Upper lobe of left lung (tissue), 6 donors: Measurements from ENCODE around the gene CNDP1. TPM values are rescaled to one million over a fixed set of nuclear protein-coding genes. Genes with fewer than 3 reads are reported as not detected.

Source experiments
- ATAC-seq, 2 donors: fragments of 200-7000 bp; cut with Tn5 transposase; one replicate each; pipeline ENCODE4 v1.9.1; 2022; ENCODE audit warnings: mild to moderate bottlenecking in 2 of 2, moderate library complexity in 2 of 2; ENCODE audit not compliant: low FRiP score in 2 of 2
- DNase-seq, 2 donors: peaks; one replicate each; pipeline ENCODE4 v3.0.0-alpha.2; 2019 to 2020
- H3K27ac ChIP-seq, 4 donors: fragments of 200-600 bp; sonication (generic); one replicate each; pipeline ENCODE4 v1.5.1; 2016 to 2019
- H3K27me3 ChIP-seq, 4 donors: fragments of 200-600 bp; sonication (generic); one replicate each; pipeline ENCODE4 v1.5.1; 2017 to 2019
- H3K36me3 ChIP-seq, 4 donors: fragments of 200-600 bp; sonication (generic); one replicate each; pipeline ENCODE4 v1.5.1; 2016 to 2019
- H3K4me1 ChIP-seq, 4 donors: fragments of 200-600 bp; sonication (generic); one replicate each; pipeline ENCODE4 v1.5.1; 2018 to 2019
- H3K4me3 ChIP-seq, 4 donors: fragments of 200-600 bp; sonication (generic); one replicate each; pipeline ENCODE4 v1.5.1; 2017 to 2019; ENCODE audit warnings: mild to moderate bottlenecking in 2 of 4, moderate library complexity in 1 of 4
- H3K9me3 ChIP-seq, 4 donors: fragments of 200-600 bp; sonication (generic); one replicate each; pipeline ENCODE4 v1.5.1; 2018 to 2019
- EP300 ChIP-seq, 4 donors: sonication (generic); formaldehyde crosslinking; IDR thresholded peaks; one replicate each; pipeline ENCODE4 v1.5.1; 2017; ENCODE audit warnings: antibody characterized with exemption in 4 of 4, control low read depth in 2 of 4
- POLR2A ChIP-seq, 4 donors: fragments of 450-650 bp; IDR thresholded peaks; one replicate each; pipeline ENCODE4 v1.5.1; 2016 to 2017; ENCODE audit warnings: antibody characterized with exemption in 4 of 4, mild to moderate bottlenecking in 2 of 4
- POLR2AphosphoS5 ChIP-seq, 2 donors: sonication (generic); formaldehyde crosslinking; IDR thresholded peaks; one replicate each; pipeline ENCODE4 v1.5.1; 2017; ENCODE audit warnings: antibody characterized with exemption in 2 of 2
- WGBS, 2 donors: methylation state at CpG; one replicate each; pipeline ENCODE4 v1.1.5; 2017 to 2018; 5-methylcytosine and 5-hydroxymethylcytosine counted together
- total RNA-seq, 6 donors: library from RNA; depleted of rRNA in 4 of 6; stranded (reverse); fragments of >200 nt in 4 of 6; gene quantifications; one replicate each; pipeline versions ENCODE4 v1.1.0 to v1.2.1, GENCODE V29; 2016 to 2021
- TF ChIP-seq, protein P1 (sequence below), 6 experiments: fragments of 450-650 bp in 4 of 6; fragments of 200-600 bp in 2 of 6; sonication (generic) in 2 of 6; IDR thresholded peaks; one replicate each; pipeline ENCODE4 v1.5.1; 2016 to 2019; ENCODE audit warnings: antibody characterized with exemption in 6 of 6
- donor health status: DM: no; HTN: no; CAD: no; lungs with moderate emphysema.
- donor health status: DM: no; HTN: yes; CAD: no; lungs with severe emphysema.

The CNDP1 gene
- total RNA-seq, 6 donors from 2014 or later = not detected

DNA sequence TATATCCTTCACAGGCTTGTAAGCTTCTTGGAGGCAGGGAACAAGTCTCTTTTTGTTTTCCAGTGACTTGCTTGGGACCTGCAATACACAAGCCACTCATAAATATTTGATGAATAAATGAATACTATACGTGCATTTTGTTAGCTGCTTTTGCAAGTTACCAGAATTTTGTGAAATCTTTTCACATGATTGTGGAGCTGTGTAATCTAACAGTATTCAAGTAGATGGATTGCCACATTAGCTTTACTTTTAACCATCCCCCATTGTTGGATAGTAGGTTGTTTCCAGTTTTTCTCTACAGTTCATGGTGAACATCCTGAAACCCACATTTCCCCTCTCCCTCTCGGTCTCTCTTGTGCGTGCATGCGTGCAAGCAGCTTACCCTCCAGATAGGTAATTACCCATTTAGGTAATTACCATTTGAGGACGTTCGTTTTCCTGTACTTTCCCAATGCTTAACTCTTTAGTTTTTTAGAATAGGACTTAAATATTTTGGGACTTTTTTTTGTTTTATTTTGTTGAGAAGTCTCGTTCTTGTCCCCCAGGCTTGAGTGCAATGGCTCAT, 75.8 kb downstream of the CNDP1 start:
- Histone ChIP-seq H3K27me3 (no peaks in the 10 kb centered on the region), H3K4me3 (no peak overlapping the region), H3K4me1 (peaks cover 0 to 7% (median 0%) of the 10 kb centered on the region in 4 donors), H3K9me3 (no peaks in the 10 kb centered on the region), H3K27ac (no peak overlapping the region), H3K36me3 (no peaks in the 10 kb centered on the region)
- DNase-seq = no peak
- 73 to 80% methylated on average over 7 of the region's 7 CpGs for WGBS, 2 donors
- ATAC-seq = no peak
- TF ChIP-seq POLR2A (IDR thresholded peaks at IDR 0.05) (no peak), EP300 (IDR thresholded peaks at IDR 0.05) (no peak), POLR2AphosphoS5 (IDR thresholded peaks at IDR 0.05) (no peak)
- TF ChIP-seq, protein P1, sequence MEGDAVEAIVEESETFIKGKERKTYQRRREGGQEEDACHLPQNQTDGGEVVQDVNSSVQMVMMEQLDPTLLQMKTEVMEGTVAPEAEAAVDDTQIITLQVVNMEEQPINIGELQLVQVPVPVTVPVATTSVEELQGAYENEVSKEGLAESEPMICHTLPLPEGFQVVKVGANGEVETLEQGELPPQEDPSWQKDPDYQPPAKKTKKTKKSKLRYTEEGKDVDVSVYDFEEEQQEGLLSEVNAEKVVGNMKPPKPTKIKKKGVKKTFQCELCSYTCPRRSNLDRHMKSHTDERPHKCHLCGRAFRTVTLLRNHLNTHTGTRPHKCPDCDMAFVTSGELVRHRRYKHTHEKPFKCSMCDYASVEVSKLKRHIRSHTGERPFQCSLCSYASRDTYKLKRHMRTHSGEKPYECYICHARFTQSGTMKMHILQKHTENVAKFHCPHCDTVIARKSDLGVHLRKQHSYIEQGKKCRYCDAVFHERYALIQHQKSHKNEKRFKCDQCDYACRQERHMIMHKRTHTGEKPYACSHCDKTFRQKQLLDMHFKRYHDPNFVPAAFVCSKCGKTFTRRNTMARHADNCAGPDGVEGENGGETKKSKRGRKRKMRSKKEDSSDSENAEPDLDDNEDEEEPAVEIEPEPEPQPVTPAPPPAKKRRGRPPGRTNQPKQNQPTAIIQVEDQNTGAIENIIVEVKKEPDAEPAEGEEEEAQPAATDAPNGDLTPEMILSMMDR (IDR thresholded peaks at IDR 0.05) = no peak

DNA sequence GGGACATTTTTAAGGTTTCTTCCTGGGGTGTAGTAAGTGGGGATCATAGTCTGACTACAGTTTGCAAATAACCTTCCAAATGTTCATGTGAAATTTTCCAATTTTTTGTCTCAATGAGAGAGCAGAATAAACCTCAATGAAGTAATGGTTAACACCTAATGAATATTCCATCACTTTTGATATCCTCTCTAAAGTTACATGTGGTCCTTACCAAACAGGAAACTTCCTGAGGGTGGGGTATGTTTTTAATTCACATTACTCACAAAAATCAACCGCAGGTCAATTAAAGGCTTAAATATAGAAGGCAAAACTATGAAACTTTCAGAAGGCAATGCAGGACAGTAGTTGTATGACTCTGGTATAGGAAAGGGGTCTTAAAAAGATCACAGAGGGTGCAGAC, 76.6 kb downstream of the CNDP1 start:
- ATAC-seq = no peak
- WGBS, 2 donors = 63 to 74% methylated on average over 1 of the region's 1 CpG
- TF ChIP-seq EP300 (IDR thresholded peaks at IDR 0.05) (no peak), POLR2AphosphoS5 (IDR thresholded peaks at IDR 0.05) (no peak), POLR2A (IDR thresholded peaks at IDR 0.05) (no peak)
- TF ChIP-seq, protein P1 (IDR thresholded peaks at IDR 0.05) = no peak
- no peak for DNase-seq
- Histone ChIP-seq H3K36me3 (no peaks in the 10 kb centered on the region), H3K9me3 (no peaks in the 10 kb centered on the region), H3K27ac (no peak overlapping the region), H3K4me3 (no peak overlapping the region), H3K4me1 (peaks cover 0 to 7% (median 0%) of the 10 kb centered on the region in 4 donors), H3K27me3 (no peaks in the 10 kb centered on the region)

DNA sequence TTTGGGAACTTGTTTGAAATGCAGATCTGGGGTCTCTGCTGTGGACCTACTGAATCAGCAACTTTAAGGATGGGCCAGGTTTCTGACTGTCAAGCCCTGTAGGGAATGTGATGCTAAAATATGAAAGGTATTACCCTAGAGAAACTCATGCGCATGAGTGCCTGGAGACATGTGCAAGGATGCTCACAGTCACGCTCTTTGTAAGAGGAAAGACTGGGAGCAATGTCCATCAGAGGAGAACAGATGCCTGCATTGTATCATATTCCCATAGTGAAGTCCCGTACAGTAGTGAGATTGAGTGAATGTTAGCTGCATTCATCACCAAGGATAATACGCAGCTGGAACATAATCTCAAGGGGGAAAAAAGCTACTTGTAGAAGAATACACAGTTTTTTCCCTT, 77.5 kb downstream of the CNDP1 start:
- 96 to 97% methylated on average over 4 of the region's 4 CpGs for WGBS, 2 donors
- H3K4me3 ChIP-seq = no peak overlapping the region
- H3K27me3 ChIP-seq = no peaks in the 10 kb centered on the region
- ATAC-seq (no peak), DNase-seq (no peak)
- no peaks in the 10 kb centered on the region for H3K36me3 ChIP-seq
- no peaks in the 10 kb centered on the region for H3K9me3 ChIP-seq
- no peak overlapping the region for H3K27ac ChIP-seq
- TF ChIP-seq POLR2AphosphoS5 (IDR thresholded peaks at IDR 0.05) = no peak
- H3K4me1 ChIP-seq = peaks cover 0 to 7% (median 0%) of the 10 kb centered on the region in 4 donors

DNA sequence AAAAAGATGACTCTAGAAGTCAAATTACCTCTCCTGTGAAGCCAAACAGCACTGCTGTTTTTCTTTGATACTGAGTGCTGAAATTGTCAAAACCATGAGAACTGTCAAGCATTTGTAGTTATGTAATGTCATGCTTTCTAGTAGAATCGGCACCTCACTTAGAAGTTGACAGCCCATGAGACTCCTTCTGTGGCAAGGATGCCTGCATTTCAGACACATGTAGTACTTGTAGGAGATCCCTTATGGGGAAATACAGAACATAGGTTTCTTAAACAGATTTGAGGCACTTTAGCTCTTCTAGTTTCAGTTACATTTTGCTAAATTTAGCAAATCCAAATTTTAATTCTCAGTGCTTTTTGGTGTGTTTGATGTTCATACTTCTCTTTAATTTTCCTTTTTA, 79.1 kb downstream of the CNDP1 start:
- H3K4me3 ChIP-seq = no peak overlapping the region
- DNase-seq = no peak
- 46 to 50% methylated on average over 1 of the region's 1 CpG for WGBS, 2 donors
- H3K27me3 ChIP-seq = no peaks in the 10 kb centered on the region
- H3K9me3 ChIP-seq = no peaks in the 10 kb centered on the region
- no peak for ATAC-seq
- no peak for TF ChIP-seq POLR2A (IDR thresholded peaks at IDR 0.05)
- H3K36me3 ChIP-seq = no peaks in the 10 kb centered on the region
- no peak overlapping the region for H3K27ac ChIP-seq
- H3K4me1 ChIP-seq = peaks cover 0 to 7% (median 0%) of the 10 kb centered on the region in 4 donors

DNA sequence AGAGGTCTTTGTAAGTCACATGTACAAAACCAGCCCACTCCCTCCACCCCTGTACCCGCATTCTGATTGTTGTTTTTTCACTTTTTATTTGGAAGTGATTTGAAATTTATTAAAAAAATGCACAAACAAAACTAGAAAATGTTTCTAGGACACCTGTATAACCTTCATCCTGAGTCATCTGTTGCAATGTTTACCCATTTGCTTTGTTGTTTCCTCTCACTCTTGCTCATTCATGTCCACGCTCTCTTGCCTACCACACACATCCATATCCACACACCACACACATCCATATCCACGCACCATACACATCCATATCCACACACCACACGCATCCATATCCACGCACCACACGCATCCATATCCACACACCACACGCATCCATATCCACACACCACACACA, 82.2 kb downstream of the CNDP1 start:
- Histone ChIP-seq H3K4me3 (no peak overlapping the region), H3K27me3 (no peaks in the 10 kb centered on the region), H3K36me3 (no peaks in the 10 kb centered on the region), H3K27ac (no peak overlapping the region), H3K9me3 (no peaks in the 10 kb centered on the region), H3K4me1 (no peaks in the 10 kb centered on the region)
- TF ChIP-seq POLR2AphosphoS5 (IDR thresholded peaks at IDR 0.05) (no peak), POLR2A (IDR thresholded peaks at IDR 0.05) (no peak), EP300 (IDR thresholded peaks at IDR 0.05) (no peak)
- TF ChIP-seq, protein P1 (IDR thresholded peaks at IDR 0.05) = no peak
- WGBS, 2 donors = 68 to 79% methylated on average over 7 of the region's 7 CpGs
- peak in 1 of 2 donors; percentile 11 for ATAC-seq
- DNase-seq = no peak

DNA sequence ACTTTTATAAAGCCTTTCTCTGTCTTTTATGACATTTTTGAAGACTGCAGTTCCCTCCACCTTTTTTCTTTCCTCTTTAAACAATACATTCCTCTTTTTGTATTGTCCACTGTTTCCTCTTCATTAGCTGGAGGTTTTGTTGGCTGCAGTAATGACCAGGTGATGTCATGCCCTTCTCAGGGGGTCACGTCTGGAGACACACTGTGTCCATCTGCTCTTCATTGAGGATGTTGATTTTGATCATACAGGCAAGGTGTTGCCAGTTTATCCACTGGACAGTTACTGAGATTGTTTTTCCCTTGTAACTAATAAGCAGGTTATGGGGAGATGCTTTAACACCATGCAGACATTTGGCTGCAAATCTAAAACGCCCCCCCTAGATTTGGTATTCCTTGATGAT, 83.2 kb downstream of the CNDP1 start:
- Histone ChIP-seq H3K9me3 (no peaks in the 10 kb centered on the region), H3K4me1 (no peaks in the 10 kb centered on the region), H3K27ac (no peak overlapping the region), H3K4me3 (no peak overlapping the region), H3K36me3 (no peaks in the 10 kb centered on the region), H3K27me3 (no peaks in the 10 kb centered on the region)
- no peak for DNase-seq
- no peak for ATAC-seq
- TF ChIP-seq, protein P1 (IDR thresholded peaks at IDR 0.05) = no peak
- TF ChIP-seq POLR2A (IDR thresholded peaks at IDR 0.05) (no peak), POLR2AphosphoS5 (IDR thresholded peaks at IDR 0.05) (no peak), EP300 (IDR thresholded peaks at IDR 0.05) (no peak)
- WGBS, 2 donors = 78 to 97% methylated on average over 2 of the region's 2 CpGs
